ENCODE results near the gene NAIF1.
A peak's percentile ranks its signal among the peaks of the same experiment; 100 is the strongest.
"Not testable (repeated sequence)": the region's sequence is repeated elsewhere in the genome, so short reads cannot be mapped to it uniquely, and the experiment has no call there.

Gene NAIF1

DNA sequence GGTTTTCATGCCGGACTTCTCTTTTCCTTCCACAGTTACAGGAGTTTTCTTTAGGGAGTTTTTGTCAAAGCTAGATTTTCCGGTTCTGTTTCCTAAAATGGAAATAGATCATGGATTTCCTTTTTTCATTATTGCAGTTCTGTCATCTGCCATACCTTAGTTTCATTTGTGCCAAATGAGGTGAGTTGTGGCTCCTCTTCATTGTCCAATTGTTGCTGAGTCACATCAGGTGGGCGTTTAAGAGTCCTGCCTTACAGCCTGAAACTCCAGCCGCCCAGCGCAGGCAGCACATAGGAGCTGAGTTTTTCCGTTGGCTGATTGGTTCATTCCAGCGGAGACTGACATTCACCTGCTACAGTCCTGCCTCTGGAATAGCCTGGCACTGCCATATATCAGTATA lies 15.0 kb upstream of the NAIF1 start:
- peak; percentile 61 for DNase-seq

DNA sequence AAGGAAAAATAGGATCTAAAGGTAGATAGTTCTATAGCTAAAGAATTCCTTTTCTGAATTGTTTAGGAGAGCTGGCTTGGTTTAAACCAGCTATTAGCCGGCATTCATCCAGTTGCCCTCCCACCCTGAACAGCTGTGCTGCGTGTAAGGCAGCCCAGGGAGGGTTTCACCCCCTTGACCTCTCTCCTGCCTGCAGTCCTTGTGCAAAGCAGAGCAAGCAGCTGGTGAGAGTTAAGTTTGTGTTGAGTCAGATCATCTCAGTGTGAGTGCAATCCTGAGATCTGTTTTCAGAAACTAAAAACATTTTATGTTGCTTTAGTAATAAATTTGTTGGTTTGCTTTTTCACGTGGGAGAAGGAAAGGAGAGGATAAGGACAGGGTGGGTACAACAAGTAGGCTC lies 13.9 kb upstream of the NAIF1 start:
- DNase-seq, result no peak

- DNase-seq, result peak; percentile 71
Observed at GRCh38 chr9:128080206-128080605, 13.1 kb upstream of the NAIF1 start.

- DNase-seq, result peak; percentile 77
Observed at GRCh38 chr9:128078504-128079434, 11.6 kb upstream of the NAIF1 start.

GRCh38 chr9:128077847-128078503 lies 10.9 kb upstream of the NAIF1 start:
- DNase-seq, result peak; percentile 92

DNA sequence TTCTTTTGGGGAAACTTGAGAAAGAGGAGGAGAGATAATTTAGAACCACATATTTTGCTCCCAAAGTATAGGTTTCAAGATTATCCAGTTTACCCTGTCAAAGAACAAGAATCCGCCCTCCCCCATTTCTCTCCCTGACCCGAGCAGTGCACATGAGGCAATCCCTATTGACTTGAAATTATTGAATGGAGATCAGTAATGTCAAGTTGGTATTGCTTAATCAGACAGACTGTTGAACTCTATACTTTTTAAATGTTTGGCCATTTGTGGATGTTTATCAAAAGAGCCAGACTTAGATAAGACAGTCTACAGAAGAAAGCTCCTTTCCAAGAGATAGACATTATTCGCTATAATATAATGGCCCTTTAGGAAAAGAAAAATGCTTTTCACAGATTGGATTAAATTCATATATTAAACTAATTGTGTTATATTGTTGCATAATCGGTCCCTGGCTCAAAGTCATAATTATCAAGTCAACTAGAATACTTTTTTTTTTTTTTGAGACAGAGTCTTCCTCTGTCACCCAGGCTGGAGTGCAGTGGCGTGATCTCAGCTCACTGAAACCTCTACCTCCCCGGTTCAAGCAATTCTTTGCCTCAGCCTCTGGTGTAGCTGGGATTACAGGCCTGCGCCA lies 6.2 kb upstream of the NAIF1 start:
- peak; percentile 49 for DNase-seq

DNA sequence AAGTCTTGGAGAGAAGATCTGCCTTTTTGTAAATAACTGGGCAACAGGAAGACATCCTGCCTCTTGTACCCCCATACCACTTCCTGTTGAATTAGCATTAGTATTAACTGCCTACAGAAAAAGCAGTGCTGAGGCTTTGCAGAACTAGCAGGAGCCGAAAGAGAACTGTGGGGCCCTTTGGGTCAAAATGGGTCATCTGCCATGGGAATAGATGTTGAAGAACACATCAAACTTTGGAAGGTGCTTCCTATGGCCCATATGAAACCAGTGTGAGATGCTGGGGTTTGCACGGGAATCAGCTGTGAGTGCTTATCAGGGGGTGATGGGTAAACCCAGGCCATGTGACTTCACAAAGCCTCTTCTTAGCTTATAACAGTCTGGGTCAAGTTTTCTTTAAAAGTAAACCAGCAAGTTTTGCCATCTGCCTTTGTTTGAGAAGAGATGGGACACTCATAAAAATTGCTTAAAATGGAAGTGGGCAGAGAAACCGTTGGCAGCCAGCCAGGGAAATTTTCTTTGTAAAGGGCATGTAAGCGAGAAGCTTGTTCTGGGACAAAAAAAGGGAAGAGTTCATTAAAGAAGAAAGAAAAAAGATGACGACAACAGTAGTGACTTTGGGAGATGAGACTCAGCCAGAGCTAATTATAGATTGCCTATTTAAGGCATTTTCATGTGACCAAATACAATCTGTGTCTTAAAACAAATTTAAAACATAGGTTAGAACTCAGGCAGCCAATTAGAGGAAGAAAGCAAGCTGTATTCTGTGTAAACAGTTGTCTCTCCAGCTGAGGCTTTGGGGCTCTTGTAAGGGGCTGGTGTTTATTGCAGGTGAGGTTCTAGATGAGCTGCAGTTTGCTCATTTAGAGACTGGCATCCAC lies 5.3 kb upstream of the NAIF1 start:
- peak; percentile 85 for DNase-seq

- DNase-seq, result not testable (repeated sequence)
Observed at GRCh38 chr9:128071475-128071874, 4.4 kb upstream of the NAIF1 start.

DNA sequence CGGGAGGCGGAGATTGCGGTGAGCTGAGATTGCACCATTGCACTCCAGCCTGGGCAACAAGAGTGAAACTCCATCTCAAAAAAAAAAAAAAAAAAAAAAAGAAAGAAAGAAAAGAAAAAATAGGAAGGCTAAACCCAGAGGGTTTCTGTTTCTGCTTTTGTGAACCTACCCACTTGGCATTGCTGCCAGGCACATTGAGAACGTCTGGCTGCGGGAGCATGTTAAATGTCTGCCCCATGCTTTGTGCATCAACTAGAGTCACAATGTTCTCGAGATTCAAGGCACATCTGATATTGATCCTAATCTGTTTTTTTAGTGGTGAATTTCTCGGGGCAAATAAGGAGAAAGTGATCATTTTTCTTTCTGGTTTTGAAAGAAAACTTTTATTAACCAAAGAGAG lies 3.8 kb upstream of the NAIF1 start:
- no peak for DNase-seq

- DNase-seq, result no peak
Observed at GRCh38 chr9:128068386-128069205, 1.5 kb upstream of the NAIF1 start.

DNA sequence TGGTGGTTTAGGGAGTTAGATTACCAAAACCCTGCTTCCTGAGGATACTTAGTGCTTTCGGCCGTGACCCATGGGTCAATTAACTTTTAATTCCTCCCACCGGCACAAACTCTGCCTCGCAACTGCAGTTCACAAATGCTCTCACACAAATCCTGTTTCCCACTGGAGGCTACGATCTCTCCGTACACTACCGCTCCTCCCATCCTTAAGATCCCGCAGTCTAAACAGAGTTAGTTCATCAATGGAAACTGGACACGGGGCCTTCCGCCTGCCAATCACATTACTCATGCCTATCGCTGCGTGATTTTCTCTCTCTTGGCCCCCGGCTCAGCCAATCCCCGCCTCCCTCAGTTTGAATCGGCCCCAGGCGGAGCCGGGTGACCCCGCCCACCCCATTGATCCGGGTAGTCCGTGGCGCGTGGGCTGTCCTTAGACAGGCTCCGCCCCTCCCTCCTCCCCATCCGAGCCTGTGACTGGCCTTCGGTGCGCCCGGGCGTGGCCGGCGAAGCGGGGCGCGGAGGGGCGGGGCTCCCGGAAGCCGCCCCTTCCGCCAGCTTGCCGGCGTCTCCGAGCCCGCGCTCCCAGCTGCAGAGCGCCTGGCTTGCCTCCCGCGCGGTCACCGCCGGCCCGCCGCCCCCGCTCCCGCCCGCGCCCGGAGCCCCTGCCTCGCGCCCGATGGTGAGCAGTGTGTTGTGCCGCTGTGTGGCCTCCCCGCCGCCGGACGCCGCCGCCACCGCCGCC lies 695 bp upstream of the NAIF1 start, which contains the start of gene SLC25A25:
SLC25A25 (plus strand) TSS at position 588 of the 741 bp plus-strand sequence; CDS start at position 676, 88 bp downstream.
- DNase-seq, result peak; percentile 100

GRCh38 chr9:128065907-128066712 lies 1.0 kb downstream of the NAIF1 start:
- DNase-seq, result no peak

DNA sequence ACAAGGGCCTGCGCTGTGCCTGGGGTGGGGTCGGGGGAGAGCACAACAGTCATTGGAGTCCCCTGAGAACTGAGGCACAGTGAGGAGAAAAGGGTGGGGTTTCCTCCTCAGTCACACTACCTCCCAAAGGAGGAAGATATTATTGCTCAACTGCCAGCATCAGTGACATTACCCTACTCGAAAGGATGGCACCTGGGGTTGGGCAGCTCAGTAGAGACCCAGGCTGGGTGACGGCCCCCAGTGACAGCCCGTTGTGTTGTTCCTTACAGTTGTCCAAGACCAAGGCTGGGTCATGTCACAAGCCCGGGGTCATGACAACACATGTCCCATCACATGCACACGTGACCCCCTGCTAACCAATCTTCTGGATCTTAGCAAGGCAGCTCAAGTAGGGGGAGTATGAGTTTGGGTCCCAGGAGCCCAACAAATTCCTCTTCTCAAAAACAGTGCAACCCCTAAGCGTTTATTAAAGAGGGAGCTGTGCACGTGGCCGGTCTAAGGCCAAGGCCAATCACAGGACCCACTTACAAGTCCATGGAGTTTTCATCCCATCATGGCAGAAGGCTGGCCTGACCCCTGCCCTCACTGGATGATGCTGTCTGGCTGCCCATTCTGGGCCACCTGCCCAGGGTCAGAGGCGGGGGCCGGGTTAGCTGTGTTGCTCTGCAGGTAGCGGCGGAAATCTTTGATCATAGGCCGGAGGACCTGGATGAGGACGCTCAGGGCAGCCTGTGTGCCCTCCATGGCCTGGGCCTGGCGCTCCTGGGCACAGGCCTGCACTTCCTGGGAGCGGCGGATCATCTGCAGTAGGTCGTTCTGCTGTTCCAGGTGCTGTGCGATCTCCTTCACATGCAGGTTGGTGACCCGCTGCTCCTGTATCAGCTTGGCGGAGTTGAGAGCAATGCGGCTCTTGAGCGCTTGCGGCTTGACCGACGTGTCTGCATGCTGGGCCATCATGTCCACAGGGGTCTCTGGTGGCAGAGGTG lies 4.0 kb downstream of the NAIF1 start:
- no peak for DNase-seq

GRCh38 chr9:128062279-128062678 lies 4.8 kb downstream of the NAIF1 start:
- DNase-seq, result no peak

DNA sequence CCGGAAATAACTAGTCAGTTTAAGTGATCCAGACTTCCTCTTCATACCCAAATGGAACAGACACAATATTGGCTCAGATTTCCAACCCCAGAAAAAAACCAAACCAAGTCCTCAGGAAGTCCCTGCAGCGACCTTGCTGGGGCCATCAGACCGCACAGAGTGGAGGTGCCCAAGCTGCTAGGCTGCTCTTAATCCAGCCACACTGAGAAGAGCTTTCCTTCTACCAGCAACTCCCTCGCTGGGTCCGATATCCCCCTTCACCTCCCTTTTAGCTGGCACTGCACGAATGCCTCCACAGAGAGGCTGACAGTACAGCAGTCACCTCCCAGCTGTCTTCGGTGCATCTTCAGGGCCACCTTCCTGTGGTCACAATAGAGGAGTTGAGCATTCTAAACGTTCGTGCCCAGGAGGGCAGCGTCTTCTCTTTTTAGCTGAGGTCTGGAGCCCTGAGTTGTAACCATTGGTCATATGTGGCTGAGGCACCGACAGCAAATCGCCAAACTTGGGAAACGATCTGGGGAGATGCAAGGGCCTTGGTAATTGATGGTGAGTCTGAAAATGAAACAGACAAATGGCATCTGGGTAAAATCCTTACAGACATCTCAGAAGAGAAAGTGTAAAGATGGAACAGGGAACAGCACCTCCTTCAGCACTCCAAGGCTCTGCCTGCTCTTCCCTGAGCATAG lies 5.7 kb downstream of the NAIF1 start:
- no peak for DNase-seq

DNA sequence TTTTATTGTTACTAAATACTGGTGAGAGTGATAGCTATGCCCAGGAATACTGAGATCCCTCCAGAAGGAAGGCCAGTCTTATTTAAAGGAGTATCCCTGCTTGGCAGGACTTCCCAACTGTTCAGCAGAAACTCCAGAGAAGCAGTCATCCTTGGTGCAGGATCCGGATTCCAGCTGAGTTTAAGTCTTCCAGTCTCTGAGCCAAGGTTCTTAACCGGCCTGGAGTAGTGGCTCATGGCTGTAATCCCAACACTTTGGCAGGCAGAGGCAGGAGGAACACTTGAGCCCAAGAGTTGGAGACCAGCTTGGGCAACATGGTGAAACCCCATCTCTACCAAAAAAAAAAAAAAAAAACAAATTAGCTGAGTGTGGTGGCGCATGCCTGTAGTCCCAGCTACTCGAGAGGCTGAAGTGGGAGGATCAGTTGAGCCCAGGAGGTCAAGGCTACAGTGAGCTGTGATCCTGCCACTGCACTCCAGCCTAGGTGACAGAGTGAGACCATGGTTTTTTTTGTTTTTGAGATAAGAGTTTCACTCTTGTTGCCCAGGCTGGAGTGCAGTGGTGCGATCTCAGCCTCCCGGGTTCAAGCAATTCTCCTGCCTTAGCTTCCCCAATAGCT lies 7.6 kb downstream of the NAIF1 start:
- no peak for DNase-seq

DNA sequence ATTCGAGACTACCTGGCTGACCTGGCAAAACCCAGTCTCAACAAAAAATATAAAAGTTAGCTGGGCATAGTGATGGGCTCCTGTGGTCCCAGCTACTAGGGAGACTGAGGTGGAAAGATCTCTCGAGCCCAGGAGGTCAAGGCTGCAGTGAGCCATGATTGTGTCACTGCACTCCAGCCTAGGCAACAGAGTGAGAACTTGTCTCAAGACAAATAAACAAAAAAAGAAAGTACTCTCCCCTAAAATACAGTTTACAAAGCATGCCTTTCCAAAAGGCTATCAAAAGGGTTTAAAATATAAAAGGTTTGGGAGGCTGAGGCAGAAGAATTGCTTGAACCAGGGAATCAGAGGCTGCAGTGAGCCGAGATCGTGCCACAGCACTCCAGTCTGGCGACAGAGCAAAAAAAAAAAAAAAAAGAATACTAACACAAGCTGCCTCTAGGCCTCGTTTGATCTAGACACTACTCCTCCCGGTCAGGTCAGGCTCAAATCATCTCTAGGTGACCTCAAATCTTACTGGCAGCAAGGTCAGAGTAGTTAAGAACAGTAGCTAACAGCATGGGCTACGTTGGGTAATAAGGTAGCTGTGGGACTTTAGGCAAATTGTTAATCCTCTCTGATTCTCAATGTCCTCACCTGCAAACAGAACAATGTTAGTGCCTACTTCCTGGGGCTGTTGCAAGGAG lies 9.3 kb downstream of the NAIF1 start:
- DNase-seq, result no peak
